Psoas muscle (tissue), 8 donors: ENCODE measurements around the gene TEAD1. TPM values are rescaled to one million over a fixed set of nuclear protein-coding genes. Genes with fewer than 3 reads are reported as not detected.

Experiments
- ATAC-seq, 4 donors: fragments of 200-7000 bp; cut with Tn5 transposase; one replicate each; pipeline ENCODE4 v1.9.1; 2020; ENCODE audit warnings: moderate library complexity in 3 of 4, mild to moderate bottlenecking in 2 of 4
- DNase-seq, 2 donors: peaks; one replicate each; pipeline ENCODE4 v3.0.0-alpha.2; 2020
- H3K27ac ChIP-seq: fragments of 200-600 bp; one replicate; pipeline ENCODE4 v1.8.0; 2022
- H3K27me3 ChIP-seq, 3 donors: fragments of 200-600 bp in 1 of 3; one replicate each; pipeline versions ENCODE4 v1.6.1 to v1.8.0; 2013 to 2022; ENCODE audit warnings: low read length in 2 of 3, mild to moderate bottlenecking in 2 of 3, moderate library complexity in 1 of 3; ENCODE audit not compliant: insufficient read depth in 3 of 3
- H3K36me3 ChIP-seq, 2 donors: fragments of 200-600 bp in 1 of 2; one replicate each; pipeline versions ENCODE4 v1.6.1 to v1.8.0; 2013 to 2022; ENCODE audit warnings: low read depth in 1 of 2, mild to moderate bottlenecking in 1 of 2, moderate library complexity in 1 of 2; ENCODE audit not compliant: insufficient read depth in 1 of 2
- H3K4me1 ChIP-seq: fragments of 200-600 bp; one replicate; pipeline ENCODE4 v1.8.0; 2022
- H3K4me3 ChIP-seq: fragments of 200-600 bp; one replicate; pipeline ENCODE4 v1.8.0; 2022; ENCODE audit warnings: mild to moderate bottlenecking
- H3K9me3 ChIP-seq: fragments of 200-600 bp; one replicate; pipeline ENCODE4 v1.8.0; 2022
- CTCF ChIP-seq: fragments of 200-600 bp; IDR thresholded peaks from one replicate; pipeline ENCODE4 v1.8.0; 2022; ENCODE audit warnings: antibody characterized with exemption
- WGBS, 3 donors: extraction: QIAGEN DNeasy Blood & Tissue Kit; methylation state at CpG; one replicate each; pipeline versions ENCODE4 v1.1.6 to v1.1.7; 2013; 5-methylcytosine and 5-hydroxymethylcytosine counted together
- intact Hi-C, 2 donors: fragments of 100-400 bp; cut with DNase I; formaldehyde crosslinking; loops; one replicate each; pipeline versions ENCODE4 v1.11.0 to v1.14.2; 2022
- polyA plus RNA-seq, 3 donors: library from polyadenylated mRNA; stranded (reverse); fragments of 200-250 nt; gene quantifications; one replicate each; pipeline ENCODE4 v1.2.3, GENCODE V29; 2013
- total RNA-seq, 4 donors: library from RNA; stranded (reverse); fragmentation: NEBNext Ultra II Directional in 2 of 4; extraction: Animal tissue kit (Norgen Biotek cat#: 25700) in 2 of 4; gene quantifications; one replicate each; pipeline versions ENCODE4 v1.2.1 to v1.2.4, GENCODE V29; 2021 to 2023
- donor health status: healthy with polysubstance abuse.
- donor health status: DM: no; HTN: no; CAD: no; lungs with moderate emphysema.
- donor health status: Bipolar disorder and iron deficiency.
- donor health status: healthy.
- donor health status: DM: yes; HTN: yes; CAD: no.
- donor health status: DM: no; HTN: no; CAD: no.
- donor health status: DM: no; HTN: no; CAD: no.
- donor health status: DM: yes; HTN: yes; CAD: no.

The TEAD1 gene
- total and polyA plus RNA-seq, 7 donors = 11.3 to 178 (median 112) TPM

- Histone ChIP-seq H3K36me3 (no peaks in the 10 kb centered on the region), H3K9me3 (no peaks in the 10 kb centered on the region), H3K4me3 (no peak overlapping the region), H3K27ac (no peak overlapping the region), H3K27me3 (no peaks in the 10 kb centered on the region), H3K4me1 (no peaks in the 10 kb centered on the region)
- DNase-seq (no peak), ATAC-seq (no peak)
- no peak for TF ChIP-seq CTCF
- intact Hi-C loops = no loop called here
Observed at GRCh38 chr11:12639388-12639787, 34.8 kb upstream of the TEAD1 start.

GRCh38 chr11:12640355-12640754, 33.9 kb upstream of the TEAD1 start:
- TF ChIP-seq CTCF = no peak
- Histone ChIP-seq H3K27ac (no peak overlapping the region), H3K9me3 (no peaks in the 10 kb centered on the region), H3K4me3 (no peak overlapping the region), H3K27me3 (no peaks in the 10 kb centered on the region), H3K4me1 (no peaks in the 10 kb centered on the region), H3K36me3 (no peaks in the 10 kb centered on the region)
- intact Hi-C loops = no loop called here
- no peak for ATAC-seq
- WGBS, 3 donors = 0 to 39% (median 35%) methylated on average over 1 of the region's 1 CpG
- no peak for DNase-seq

DNA sequence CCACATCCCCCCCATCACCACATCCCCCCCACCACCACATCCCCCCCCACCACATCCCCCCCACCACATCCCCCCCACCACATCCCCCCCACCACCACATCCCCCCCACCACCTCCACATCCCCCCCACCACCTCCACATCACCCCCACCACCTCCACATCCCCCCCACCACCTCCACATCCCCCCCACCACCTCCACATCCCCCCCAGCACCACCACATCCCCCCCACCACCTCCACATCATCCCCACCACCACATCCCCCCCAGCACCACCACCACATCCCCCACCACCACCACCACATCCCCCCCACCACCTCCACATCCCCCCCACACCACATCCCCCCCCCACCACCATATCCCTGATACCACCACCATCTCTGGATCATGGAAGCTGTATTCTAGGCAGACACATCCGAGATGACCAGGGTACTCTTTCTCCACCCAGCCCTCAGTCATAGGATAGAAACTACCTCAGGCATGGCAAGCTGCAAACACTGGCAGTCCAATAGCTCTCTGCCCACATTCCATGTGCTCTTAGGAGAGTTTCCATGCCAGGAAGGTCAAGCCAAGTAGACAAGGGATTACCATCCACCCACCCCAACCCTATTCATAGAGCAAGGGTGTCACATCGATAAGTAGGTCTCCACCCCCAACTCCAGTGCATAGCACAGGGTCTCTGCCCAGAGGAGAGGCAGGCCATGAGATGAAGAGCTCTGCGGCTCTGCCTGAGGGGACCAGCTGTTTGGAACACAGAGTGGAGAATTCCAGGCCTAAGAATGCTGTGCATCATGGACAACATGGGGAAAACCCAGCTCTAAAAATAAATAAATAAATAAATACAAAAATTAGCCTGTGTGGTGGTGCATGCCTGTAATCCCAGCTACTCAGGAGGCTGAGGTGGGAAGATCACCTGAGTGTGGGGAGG, 33.0 kb upstream of the TEAD1 start:
- WGBS, 3 donors = 68 to 82% (median 68%) methylated on average over 3 of the region's 3 CpGs
- no peak overlapping the region for H3K4me3 ChIP-seq
- intact Hi-C loops = no loop called here

GRCh38 chr11:12642040-12642439, 32.2 kb upstream of the TEAD1 start:
- intact Hi-C loops = no loop called here
- Histone ChIP-seq H3K9me3 (no peaks in the 10 kb centered on the region), H3K36me3 (no peaks in the 10 kb centered on the region), H3K27me3 (no peaks in the 10 kb centered on the region), H3K4me1 (no peaks in the 10 kb centered on the region), H3K27ac (no peak overlapping the region), H3K4me3 (no peak overlapping the region)
- WGBS, 3 donors = 68 to 69% (median 68%) methylated on average over 5 of the region's 5 CpGs
- DNase-seq = no peak
- ATAC-seq = no peak
- TF ChIP-seq CTCF = no peak

More for the DNA sequence above, 33.0 kb upstream of the TEAD1 start:
- DNase-seq = no peak
- no peak for TF ChIP-seq CTCF
- no peaks in the 10 kb centered on the region for H3K9me3 ChIP-seq
- no peak overlapping the region for H3K27ac ChIP-seq
- no peaks in the 10 kb centered on the region for H3K36me3 ChIP-seq
- H3K4me1 ChIP-seq = no peaks in the 10 kb centered on the region
- no peaks in the 10 kb centered on the region for H3K27me3 ChIP-seq
- ATAC-seq = no peak
